ENCODE data around the gene RBPJL. TPM values are rescaled to one million over a fixed set of nuclear protein-coding genes. Genes with fewer than 3 reads are reported as not detected.

The RBPJL gene
- total and polyA plus RNA-seq, 2 of the 13 experiments (the other 11 are each of a cell fraction or from before 2014, with no cell fraction given), result not detected

- TF ChIP-seq, protein P1, sequence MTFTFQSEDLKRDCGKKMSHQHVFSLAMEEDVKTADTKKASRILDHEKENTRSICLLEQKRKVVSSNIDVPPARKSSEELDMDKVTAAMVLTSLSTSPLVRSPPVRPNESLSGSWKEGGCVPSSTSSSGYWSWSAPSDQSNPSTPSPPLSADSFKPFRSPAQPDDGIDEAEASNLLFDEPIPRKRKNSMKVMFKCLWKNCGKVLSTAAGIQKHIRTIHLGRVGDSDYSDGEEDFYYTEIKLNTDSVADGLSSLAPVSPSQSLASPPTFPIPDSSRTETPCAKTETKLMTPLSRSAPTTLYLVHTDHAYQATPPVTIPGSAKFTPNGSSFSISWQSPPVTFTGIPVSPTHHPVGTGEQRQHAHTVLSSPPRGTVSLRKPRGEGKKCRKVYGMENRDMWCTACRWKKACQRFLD (CRISPR knock-in tag; IDR thresholded peaks at IDR 0.05; ENCODE audit: borderline replicate concordance), result 0 out of 2 replicates have a peak, but pooled peaks have one; percentile 30
- TF ChIP-seq CBX1 (IDR thresholded peaks at IDR 0.05; ENCODE audit: low read depth) (no peak), TEAD3 (CRISPR knock-in tag; optimal IDR thresholded peaks at IDR 0.05; ENCODE audit: borderline replicate concordance) (no peak), SP2 (CRISPR knock-in tag; IDR thresholded peaks at IDR 0.05) (0 out of 2 replicates have a peak, but pooled peaks have one; percentile 42), MXD1 (CRISPR knock-in tag; IDR thresholded peaks at IDR 0.05) (peak; percentile 61; the same call in 1 of the 2 replicates), HIVEP1 (CRISPR knock-in tag; IDR thresholded peaks at IDR 0.05) (peak; percentile 51; the same call in 1 of the 2 replicates), MTF2 (CRISPR knock-in tag; IDR thresholded peaks at IDR 0.05; ENCODE audit: borderline replicate concordance) (peak; percentile 78; the same call in 1 of the 2 replicates), ZNF318 (CRISPR knock-in tag; IDR thresholded peaks at IDR 0.05) (peak; percentile 88), ZBTB14 (CRISPR knock-in tag; IDR thresholded peaks at IDR 0.05) (peak; percentile 40; the same call in 1 of the 2 replicates), E2F2 (CRISPR knock-in tag; IDR thresholded peaks at IDR 0.05; ENCODE audit: borderline replicate concordance) (0 out of 2 replicates have a peak, but pooled peaks have one; percentile 35), TAF15 (IDR thresholded peaks at IDR 0.05; ENCODE audit: low read depth, low read length, poor library complexity, severe bottlenecking) (peak; percentile 54), ZNF768 (CRISPR knock-in tag; IDR thresholded peaks at IDR 0.05) (peak; percentile 81; the same call in 1 of the 2 replicates), BORCS8-MEF2B (CRISPR knock-in tag; IDR thresholded peaks at IDR 0.05) (peak; percentile 88)
- TF ChIP-seq, protein P2, sequence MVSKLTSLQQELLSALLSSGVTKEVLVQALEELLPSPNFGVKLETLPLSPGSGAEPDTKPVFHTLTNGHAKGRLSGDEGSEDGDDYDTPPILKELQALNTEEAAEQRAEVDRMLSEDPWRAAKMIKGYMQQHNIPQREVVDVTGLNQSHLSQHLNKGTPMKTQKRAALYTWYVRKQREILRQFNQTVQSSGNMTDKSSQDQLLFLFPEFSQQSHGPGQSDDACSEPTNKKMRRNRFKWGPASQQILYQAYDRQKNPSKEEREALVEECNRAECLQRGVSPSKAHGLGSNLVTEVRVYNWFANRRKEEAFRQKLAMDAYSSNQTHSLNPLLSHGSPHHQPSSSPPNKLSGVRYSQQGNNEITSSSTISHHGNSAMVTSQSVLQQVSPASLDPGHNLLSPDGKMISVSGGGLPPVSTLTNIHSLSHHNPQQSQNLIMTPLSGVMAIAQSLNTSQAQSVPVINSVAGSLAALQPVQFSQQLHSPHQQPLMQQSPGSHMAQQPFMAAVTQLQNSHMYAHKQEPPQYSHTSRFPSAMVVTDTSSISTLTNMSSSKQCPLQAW (CRISPR knock-in tag; IDR thresholded peaks at IDR 0.05), result peak; percentile 69; the same call in 1 of the 2 replicates
Observed at GRCh38 chr20:45306431-45306982, at the start of gene RBPJL (continued).

Measured in HepG2 (cell line).